NCI-H82 treated with DMSO at 0.1 percent for 48 hours (cell line): ENCODE measurements around the gene LMTK2.
"Not testable (repeated sequence)": the region's sequence is repeated elsewhere in the genome, so short reads cannot be mapped to it uniquely, and the experiment has no call there.

Source experiments
- DNase-seq: peaks from one replicate; lab custom pipeline; 2025; ENCODE audit not compliant: unreplicated experiment; lab: John Stamatoyannopoulos, UW

Gene LMTK2

GRCh38 chr7:98105942-98106544, 619 bp upstream of the LMTK2 start:
- DNase-seq, result no peak

GRCh38 chr7:98107313-98107721, 655 bp downstream of the LMTK2 start:
- DNase-seq, result no peak

GRCh38 chr7:98110249-98111022, 3.8 kb downstream of the LMTK2 start:
- DNase-seq, result no peak

GRCh38 chr7:98112077-98112476, 5.4 kb downstream of the LMTK2 start:
- no peak for DNase-seq

GRCh38 chr7:98115746-98116525, 9.3 kb downstream of the LMTK2 start:
- no peak for DNase-seq

GRCh38 chr7:98116656-98117461, 10.2 kb downstream of the LMTK2 start:
- DNase-seq, result no peak

- DNase-seq, result no peak
Observed at GRCh38 chr7:98119256-98119918, 12.7 kb downstream of the LMTK2 start.

- no peak for DNase-seq
Observed at GRCh38 chr7:98120559-98120958, 13.9 kb downstream of the LMTK2 start.

- not testable (repeated sequence) for DNase-seq
Observed at GRCh38 chr7:98121388-98121787, 14.7 kb downstream of the LMTK2 start.

- no peak for DNase-seq
Observed at GRCh38 chr7:98123365-98123696, 16.7 kb downstream of the LMTK2 start.

- DNase-seq, result no peak
Observed at GRCh38 chr7:98125759-98126158, 19.1 kb downstream of the LMTK2 start.

- DNase-seq, result no peak
Observed at GRCh38 chr7:98126311-98127142, 19.9 kb downstream of the LMTK2 start.

GRCh38 chr7:98128346-98128745, 21.7 kb downstream of the LMTK2 start:
- no peak for DNase-seq

- DNase-seq, result no peak
Observed at GRCh38 chr7:98130959-98131358, 24.3 kb downstream of the LMTK2 start.

- no peak for DNase-seq
Observed at GRCh38 chr7:98133181-98133580, 26.5 kb downstream of the LMTK2 start.

- no peak for DNase-seq
Observed at GRCh38 chr7:98133621-98134303, 27.1 kb downstream of the LMTK2 start.

GRCh38 chr7:98134420-98135228, 28.0 kb downstream of the LMTK2 start:
- DNase-seq, result no peak

- no peak for DNase-seq
Observed at GRCh38 chr7:98135984-98136383, 29.3 kb downstream of the LMTK2 start.
